ENCODE results near the gene ZFYVE16.
"Not testable (repeated sequence)": the region's sequence is repeated elsewhere in the genome, so short reads cannot be mapped to it uniquely, and the experiment has no call there.

Gene ZFYVE16

GRCh38 chr5:80483636-80484232 is 75.9 kb downstream of the ZFYVE16 start:
- no peak overlapping the region for H3K4me3 ChIP-seq (ENCODE audit: low read depth in 1 of 2, low read length in 2 of 2)

GRCh38 chr5:80487444-80487828 is 79.6 kb downstream of the ZFYVE16 start:
- Histone ChIP-seq H3K36me3 (ENCODE audit: control insufficient read depth in 1 of 2, insufficient read depth in 2 of 2, low read length in 2 of 2) (peaks cover 0 to 4% of the 10 kb centered on the region in 2 donors), H3K4me1 (ENCODE audit: control insufficient read depth in 1 of 2, insufficient read depth in 2 of 2, low read length in 2 of 2) (peaks cover 0 to 7% of the 10 kb centered on the region in 2 donors), H3K27ac (ENCODE audit: low read depth, low read length) (no peak overlapping the region), H3K27me3 (ENCODE audit: control insufficient read depth in 1 of 2, insufficient read depth in 2 of 2, low read length in 2 of 2) (no peaks in the 10 kb centered on the region), H3K9ac (ENCODE audit: low read depth in 1 of 2, low read length in 2 of 2) (peak overlapping the region; percentile 63 to 80), H3K4me3 (ENCODE audit: low read depth in 1 of 2, low read length in 2 of 2) (peak overlapping the region; percentile 83 to 89), H3K9me3 (ENCODE audit: control insufficient read depth in 1 of 2, low read length in 2 of 2) (peaks cover 0 to 4% of the 10 kb centered on the region in 2 donors)

More at GRCh38 chr5:80483636-80484232, 75.9 kb downstream of the ZFYVE16 start:
- peaks cover 0 to 4% of the 10 kb centered on the region in 2 donors for H3K36me3 ChIP-seq (ENCODE audit: control insufficient read depth in 1 of 2, insufficient read depth in 2 of 2, low read length in 2 of 2)
- H3K27ac ChIP-seq (ENCODE audit: low read depth, low read length), result no peak overlapping the region
- H3K27me3 ChIP-seq (ENCODE audit: control insufficient read depth in 1 of 2, insufficient read depth in 2 of 2, low read length in 2 of 2), result no peaks in the 10 kb centered on the region
- H3K9me3 ChIP-seq (ENCODE audit: control insufficient read depth in 1 of 2, low read length in 2 of 2), result peaks cover 0 to 4% of the 10 kb centered on the region in 2 donors
- no peak overlapping the region for H3K9ac ChIP-seq (ENCODE audit: low read depth in 1 of 2, low read length in 2 of 2)
- peaks cover 0 to 7% of the 10 kb centered on the region in 2 donors for H3K4me1 ChIP-seq (ENCODE audit: control insufficient read depth in 1 of 2, insufficient read depth in 2 of 2, low read length in 2 of 2)

- peaks cover 0 to 7% of the 10 kb centered on the region in 2 donors for H3K4me1 ChIP-seq (ENCODE audit: control insufficient read depth in 1 of 2, insufficient read depth in 2 of 2, low read length in 2 of 2)
- H3K9ac ChIP-seq (ENCODE audit: low read depth in 1 of 2, low read length in 2 of 2), result peak within 1 kb of the TSS; percentile 63 to 80
- peak within 1 kb of the TSS; percentile 83 to 89 for H3K4me3 ChIP-seq (ENCODE audit: low read depth in 1 of 2, low read length in 2 of 2)
- peak within 1 kb of the TSS; percentile 80 for H3K27ac ChIP-seq (ENCODE audit: low read depth, low read length)
- peaks cover 0 to 2% of the 10 kb centered on the region in 2 donors for H3K36me3 ChIP-seq (ENCODE audit: control insufficient read depth in 1 of 2, insufficient read depth in 2 of 2, low read length in 2 of 2)
- peaks cover 0 to 4% of the 10 kb centered on the region in 2 donors for H3K9me3 ChIP-seq (ENCODE audit: control insufficient read depth in 1 of 2, low read length in 2 of 2)
- no peaks in the 10 kb centered on the region for H3K27me3 ChIP-seq (ENCODE audit: control insufficient read depth in 1 of 2, insufficient read depth in 2 of 2, low read length in 2 of 2)
These were observed 80.2 kb downstream of the ZFYVE16 start, which contains the start of gene FAM151B for GRCh38 chr5:80487829-80488721. FAM151B (plus strand) TSS chr5:80488100; CDS start chr5:80488124, 24 bp downstream.

GRCh38 chr5:80491296-80491695 is 83.4 kb downstream of the ZFYVE16 start:
- Histone ChIP-seq H3K4me3 (ENCODE audit: low read depth in 1 of 2, low read length in 2 of 2) (no peak overlapping the region), H3K4me1 (ENCODE audit: control insufficient read depth in 1 of 2, insufficient read depth in 2 of 2, low read length in 2 of 2) (peaks cover 0 to 7% of the 10 kb centered on the region in 2 donors), H3K9me3 (ENCODE audit: control insufficient read depth in 1 of 2, low read length in 2 of 2) (no peaks in the 10 kb centered on the region), H3K27ac (ENCODE audit: low read depth, low read length) (no peak overlapping the region), H3K27me3 (ENCODE audit: control insufficient read depth in 1 of 2, insufficient read depth in 2 of 2, low read length in 2 of 2) (no peaks in the 10 kb centered on the region), H3K36me3 (ENCODE audit: control insufficient read depth in 1 of 2, insufficient read depth in 2 of 2, low read length in 2 of 2) (no peaks in the 10 kb centered on the region), H3K9ac (ENCODE audit: low read depth in 1 of 2, low read length in 2 of 2) (no peak overlapping the region)

DNA sequence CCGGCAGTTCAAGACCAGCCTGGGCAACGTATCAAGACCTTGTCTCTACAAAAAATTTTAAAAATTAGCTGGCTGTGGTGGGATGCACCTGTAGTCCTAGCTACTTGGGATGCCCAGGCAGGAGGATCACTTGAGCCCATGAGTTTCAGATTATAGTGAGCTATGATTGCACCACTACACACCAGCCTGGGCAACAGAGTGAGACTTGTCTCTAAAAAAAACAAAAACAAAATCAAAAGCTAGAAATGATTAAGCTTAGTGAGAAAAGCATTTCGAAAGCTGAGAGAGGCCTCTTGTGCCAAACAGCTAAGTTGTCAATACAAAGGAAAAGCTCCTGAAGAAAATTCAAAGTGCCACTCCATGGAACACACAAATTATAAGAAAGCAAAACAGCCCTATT is 84.9 kb downstream of the ZFYVE16 start:
- peaks cover 0 to 2% of the 10 kb centered on the region in 2 donors for H3K4me1 ChIP-seq (ENCODE audit: control insufficient read depth in 1 of 2, insufficient read depth in 2 of 2, low read length in 2 of 2)
- H3K9me3 ChIP-seq (ENCODE audit: control insufficient read depth in 1 of 2, low read length in 2 of 2), result no peaks in the 10 kb centered on the region
- no peak overlapping the region for H3K9ac ChIP-seq (ENCODE audit: low read depth in 1 of 2, low read length in 2 of 2)
- H3K36me3 ChIP-seq (ENCODE audit: control insufficient read depth in 1 of 2, insufficient read depth in 2 of 2, low read length in 2 of 2), result no peaks in the 10 kb centered on the region
- H3K27ac ChIP-seq (ENCODE audit: low read depth, low read length), result no peak overlapping the region
- no peak overlapping the region for H3K4me3 ChIP-seq (ENCODE audit: low read depth in 1 of 2, low read length in 2 of 2)
- no peaks in the 10 kb centered on the region for H3K27me3 ChIP-seq (ENCODE audit: control insufficient read depth in 1 of 2, insufficient read depth in 2 of 2, low read length in 2 of 2)

DNA sequence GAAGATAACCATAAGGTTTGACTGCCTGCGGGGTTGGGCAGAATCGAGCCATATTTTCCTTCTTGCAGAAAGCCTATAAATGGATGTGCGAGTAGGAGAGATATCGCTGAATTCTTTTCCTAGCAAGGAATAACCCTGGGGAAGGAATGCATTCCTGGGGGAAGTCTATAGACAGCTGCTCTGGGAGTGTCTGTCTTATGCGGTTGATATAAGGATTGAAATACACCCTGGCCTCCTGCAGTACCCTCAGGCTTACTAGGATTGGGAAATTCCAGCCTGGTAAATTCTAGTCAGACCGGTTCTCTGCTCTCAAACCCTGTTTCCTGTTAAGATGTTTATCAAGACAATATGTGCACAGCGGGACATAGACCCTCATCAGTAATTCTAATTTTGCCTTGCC is 85.6 kb downstream of the ZFYVE16 start:
- not testable (repeated sequence) for H3K27me3 ChIP-seq (ENCODE audit: control insufficient read depth in 1 of 2, insufficient read depth in 2 of 2, low read length in 2 of 2); H3K9ac ChIP-seq (ENCODE audit: low read depth in 1 of 2, low read length in 2 of 2); H3K4me1 ChIP-seq (ENCODE audit: control insufficient read depth in 1 of 2, insufficient read depth in 2 of 2, low read length in 2 of 2); H3K27ac ChIP-seq (ENCODE audit: low read depth, low read length); H3K36me3 ChIP-seq (ENCODE audit: control insufficient read depth in 1 of 2, insufficient read depth in 2 of 2, low read length in 2 of 2); H3K4me3 ChIP-seq (ENCODE audit: low read depth in 1 of 2, low read length in 2 of 2); H3K9me3 ChIP-seq (ENCODE audit: control insufficient read depth in 1 of 2, low read length in 2 of 2)

DNA sequence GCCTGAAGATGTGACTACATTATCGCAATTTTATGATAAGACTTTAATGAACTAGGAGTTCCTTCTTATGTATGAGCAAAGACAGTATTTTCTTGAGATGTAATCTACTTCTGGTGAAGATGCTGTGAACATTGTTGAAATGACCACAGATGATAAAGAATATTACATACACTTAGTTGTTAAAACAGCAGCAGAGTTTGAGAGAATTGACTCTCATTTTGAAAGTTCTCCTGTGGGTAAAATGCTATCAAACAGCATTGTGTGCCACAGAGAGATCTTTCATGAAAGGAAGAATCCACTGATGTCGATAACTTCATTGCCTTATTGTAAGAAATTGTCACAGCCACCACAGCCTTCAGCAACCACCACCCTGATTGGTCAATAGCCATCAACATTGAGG is 88.0 kb downstream of the ZFYVE16 start:
- no peak overlapping the region for H3K4me3 ChIP-seq (ENCODE audit: low read depth in 1 of 2, low read length in 2 of 2)
- no peak overlapping the region for H3K9ac ChIP-seq (ENCODE audit: low read depth in 1 of 2, low read length in 2 of 2)
- H3K4me1 ChIP-seq (ENCODE audit: control insufficient read depth in 1 of 2, insufficient read depth in 2 of 2, low read length in 2 of 2), result no peaks in the 10 kb centered on the region
- no peak overlapping the region for H3K27ac ChIP-seq (ENCODE audit: low read depth, low read length)
- H3K9me3 ChIP-seq (ENCODE audit: control insufficient read depth in 1 of 2, low read length in 2 of 2), result no peaks in the 10 kb centered on the region
- no peaks in the 10 kb centered on the region for H3K27me3 ChIP-seq (ENCODE audit: control insufficient read depth in 1 of 2, insufficient read depth in 2 of 2, low read length in 2 of 2)
- H3K36me3 ChIP-seq (ENCODE audit: control insufficient read depth in 1 of 2, insufficient read depth in 2 of 2, low read length in 2 of 2), result no peaks in the 10 kb centered on the region

DNA sequence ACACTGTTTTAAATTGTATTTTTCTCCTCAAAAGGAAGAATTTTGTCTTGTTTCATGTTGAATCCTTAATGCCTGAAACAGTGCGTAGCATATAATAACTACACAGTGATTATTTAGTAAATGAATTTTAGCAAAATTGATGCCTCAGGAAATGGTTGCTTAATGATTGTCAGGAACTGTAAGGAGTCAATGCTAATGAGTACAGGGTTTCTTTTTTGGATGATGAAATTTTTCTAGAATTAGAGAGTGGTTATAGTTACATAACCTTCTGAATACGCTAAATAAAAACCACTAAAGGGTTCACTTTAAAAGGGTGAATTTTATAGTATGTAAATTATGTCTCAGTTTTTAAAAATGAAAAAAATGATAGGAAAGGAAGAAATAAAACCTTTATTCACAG is 94.9 kb downstream of the ZFYVE16 start:
- no peak overlapping the region for H3K27ac ChIP-seq (ENCODE audit: low read depth, low read length)
- H3K9ac ChIP-seq (ENCODE audit: low read depth in 1 of 2, low read length in 2 of 2), result no peak overlapping the region
- no peaks in the 10 kb centered on the region for H3K4me1 ChIP-seq (ENCODE audit: control insufficient read depth in 1 of 2, insufficient read depth in 2 of 2, low read length in 2 of 2)
- H3K9me3 ChIP-seq (ENCODE audit: control insufficient read depth in 1 of 2, low read length in 2 of 2), result no peaks in the 10 kb centered on the region
- H3K4me3 ChIP-seq (ENCODE audit: low read depth in 1 of 2, low read length in 2 of 2), result no peak overlapping the region
- H3K27me3 ChIP-seq (ENCODE audit: control insufficient read depth in 1 of 2, insufficient read depth in 2 of 2, low read length in 2 of 2), result no peaks in the 10 kb centered on the region
- no peaks in the 10 kb centered on the region for H3K36me3 ChIP-seq (ENCODE audit: control insufficient read depth in 1 of 2, insufficient read depth in 2 of 2, low read length in 2 of 2)

DNA sequence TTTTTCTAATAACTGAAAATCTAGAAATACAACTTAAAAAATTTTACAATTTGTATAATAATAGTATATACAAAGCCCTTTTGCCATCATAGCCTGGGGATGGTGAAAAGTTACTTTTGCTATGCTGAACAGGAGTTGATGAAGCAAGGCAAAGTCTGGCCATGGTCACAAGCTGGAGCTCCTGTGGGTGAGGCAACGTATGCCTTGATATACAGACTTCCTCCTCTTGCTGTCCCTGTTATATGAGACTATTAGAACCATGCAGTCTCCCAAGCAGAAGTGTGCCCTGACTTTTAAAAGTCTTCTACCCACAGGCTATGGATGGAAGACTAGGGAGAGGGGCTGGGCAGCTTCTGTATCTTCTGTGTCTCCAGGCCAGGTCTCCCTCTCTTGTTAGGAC is 95.8 kb downstream of the ZFYVE16 start:
- no peaks in the 10 kb centered on the region for H3K36me3 ChIP-seq (ENCODE audit: control insufficient read depth in 1 of 2, insufficient read depth in 2 of 2, low read length in 2 of 2)
- H3K27ac ChIP-seq (ENCODE audit: low read depth, low read length), result no peak overlapping the region
- H3K27me3 ChIP-seq (ENCODE audit: control insufficient read depth in 1 of 2, insufficient read depth in 2 of 2, low read length in 2 of 2), result no peaks in the 10 kb centered on the region
- H3K4me1 ChIP-seq (ENCODE audit: control insufficient read depth in 1 of 2, insufficient read depth in 2 of 2, low read length in 2 of 2), result no peaks in the 10 kb centered on the region
- no peak overlapping the region for H3K4me3 ChIP-seq (ENCODE audit: low read depth in 1 of 2, low read length in 2 of 2)
- no peak overlapping the region for H3K9ac ChIP-seq (ENCODE audit: low read depth in 1 of 2, low read length in 2 of 2)
- no peaks in the 10 kb centered on the region for H3K9me3 ChIP-seq (ENCODE audit: control insufficient read depth in 1 of 2, low read length in 2 of 2)

DNA sequence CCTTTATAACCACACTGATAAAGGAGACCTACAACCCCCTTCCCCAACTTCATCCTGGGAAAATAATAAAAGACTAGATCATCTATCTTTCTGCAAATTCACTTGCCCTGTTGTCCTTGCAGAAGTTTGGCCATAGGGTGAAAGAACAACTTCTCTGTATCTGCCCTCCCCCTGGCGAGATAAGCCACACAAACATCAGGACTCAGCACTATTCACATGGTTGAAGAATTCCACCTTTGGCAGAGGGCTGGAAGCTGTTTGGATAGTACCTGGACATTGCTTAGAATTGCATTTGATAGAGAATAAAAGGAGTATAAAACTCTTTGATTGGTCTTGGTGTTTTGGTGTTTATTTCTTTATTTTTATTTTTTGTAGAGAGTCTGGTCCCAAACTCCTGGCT is 97.0 kb downstream of the ZFYVE16 start:
- H3K9me3 ChIP-seq (ENCODE audit: control insufficient read depth in 1 of 2, low read length in 2 of 2), result no peaks in the 10 kb centered on the region
- no peaks in the 10 kb centered on the region for H3K4me1 ChIP-seq (ENCODE audit: control insufficient read depth in 1 of 2, insufficient read depth in 2 of 2, low read length in 2 of 2)
- no peak overlapping the region for H3K4me3 ChIP-seq (ENCODE audit: low read depth in 1 of 2, low read length in 2 of 2)
- H3K27me3 ChIP-seq (ENCODE audit: control insufficient read depth in 1 of 2, insufficient read depth in 2 of 2, low read length in 2 of 2), result no peaks in the 10 kb centered on the region
- H3K27ac ChIP-seq (ENCODE audit: low read depth, low read length), result no peak overlapping the region
- no peak overlapping the region for H3K9ac ChIP-seq (ENCODE audit: low read depth in 1 of 2, low read length in 2 of 2)
- H3K36me3 ChIP-seq (ENCODE audit: control insufficient read depth in 1 of 2, insufficient read depth in 2 of 2, low read length in 2 of 2), result no peaks in the 10 kb centered on the region

All from duodenal mucosa (tissue), 2 donors.